Spleen (tissue), 13 donors: Measurements from ENCODE around the gene CD4. TPM values are rescaled to one million over a fixed set of nuclear protein-coding genes. Genes with fewer than 3 reads are reported as not detected.
"Not testable (repeated sequence)": the region's sequence is repeated elsewhere in the genome, so short reads cannot be mapped to it uniquely, and the experiment has no call there.

Experiments used
- DNase-seq: peaks from one replicate; pipeline ENCODE4 v3.0.0-alpha.2; 2020
- H3K27ac ChIP-seq, 8 donors: fragments of 200-600 bp; sonication (generic) in 7 of 8; 1 replicate in 4 of 8; 2 replicates in 4 of 8; pipeline versions ENCODE4 v1.5.0 to v1.8.0; 2016 to 2021; ENCODE audit warnings: inconsistent platforms in 4 of 8, mild to moderate bottlenecking in 4 of 8, moderate library complexity in 1 of 8
- H3K27me3 ChIP-seq, 7 donors: fragments of 200-600 bp; sonication (generic) in 6 of 7; replicated peaks in 1 of 7; 1 replicate in 4 of 7; 2 replicates in 3 of 7; pipeline versions ENCODE4 v1.5.0 to v1.8.0; 2016 to 2021; ENCODE audit warnings: inconsistent platforms in 3 of 7, mild to moderate bottlenecking in 1 of 7
- H3K36me3 ChIP-seq, 6 donors: fragments of 200-600 bp; sonication (generic) in 5 of 6; 1 replicate in 4 of 6; 2 replicates in 2 of 6; pipeline versions ENCODE4 v1.5.0 to v1.8.0; 2016 to 2021; ENCODE audit warnings: inconsistent platforms in 2 of 6
- H3K4me1 ChIP-seq, 6 donors: fragments of 200-600 bp; sonication (generic) in 5 of 6; 1 replicate in 3 of 6; 2 replicates in 3 of 6; pipeline versions ENCODE4 v1.5.0 to v1.8.0; 2016 to 2021; ENCODE audit warnings: inconsistent platforms in 3 of 6
- H3K4me3 ChIP-seq, 8 donors: fragments of 200-600 bp; sonication (generic) in 7 of 8; 1 replicate in 4 of 8; 2 replicates in 4 of 8; pipeline versions ENCODE4 v1.5.0 to v1.8.0; 2016 to 2021; ENCODE audit warnings: inconsistent platforms in 4 of 8, mild to moderate bottlenecking in 4 of 8, moderate library complexity in 2 of 8
- H3K9me3 ChIP-seq, 8 donors: fragments of 200-600 bp; sonication (generic) in 7 of 8; 1 replicate in 4 of 8; 2 replicates in 4 of 8; pipeline versions ENCODE4 v1.5.0 to v1.8.0; 2016 to 2021; ENCODE audit warnings: inconsistent platforms in 4 of 8
- POLR2A ChIP-seq, 3 donors: fragments of 450-650 bp; IDR thresholded peaks; one replicate each; pipeline ENCODE4 v1.5.1; 2017; ENCODE audit warnings: antibody characterized with exemption in 3 of 3, mild to moderate bottlenecking in 1 of 3
- POLR2AphosphoS5 ChIP-seq, 3 donors: sonication (generic); formaldehyde crosslinking; IDR thresholded peaks; one replicate each; pipeline ENCODE4 v1.5.1; 2017; ENCODE audit warnings: antibody characterized with exemption in 3 of 3
- WGBS, 5 donors: extraction: QIAGEN DNeasy Blood & Tissue Kit in 3 of 5; methylation state at CpG; one replicate each; pipeline versions ENCODE4 v1.1.5 to v1.1.7; 2013 to 2018; 5-methylcytosine and 5-hydroxymethylcytosine counted together
- intact Hi-C: fragments of 100-400 bp; cut with DNase I; formaldehyde crosslinking; loops from one replicate; pipeline ENCODE4 v1.15.0; 2023; ENCODE audit warnings: low total_unique reads
- long read RNA-seq, 2 donors: transcript quantifications; one replicate each; lab custom pipeline, GENCODE V29; 2026
- polyA plus RNA-seq, 3 donors: library from polyadenylated mRNA; stranded (reverse); fragments of 200-250 nt; gene quantifications; one replicate each; pipeline ENCODE4 v1.2.1, GENCODE V29; 2013
- total RNA-seq, 7 donors: library from RNA; depleted of rRNA in 3 of 7; stranded (reverse); fragments of >200 nt in 3 of 7; fragmentation: NEBNext Ultra II Directional in 4 of 7; extraction: Animal tissue kit (Norgen Biotek cat#: 25700) in 4 of 7; gene quantifications; one replicate each; pipeline versions ENCODE4 v1.1.0 to v1.2.1, GENCODE V29; 2016 to 2021
- TF ChIP-seq, protein P1 (sequence below), 11 experiments: fragments of 200-600 bp in 7 of 11; fragments of 450-650 bp in 4 of 11; sonication (generic) in 4 of 11; IDR thresholded peaks in 8 of 11; conservative IDR thresholded peaks in 3 of 11; 1 replicate in 7 of 11; 2 replicates in 4 of 11; pipeline versions ENCODE4 v1.4.0 to v1.8.0; 2016 to 2021; ENCODE audit warnings: antibody characterized with exemption in 11 of 11, inconsistent platforms in 4 of 11, mild to moderate bottlenecking in 1 of 11
- donor health status: healthy with polysubstance abuse.
- donor health status: DM: no; HTN: no; CAD: no; lungs with moderate emphysema.
- donor health status: DM: no; HTN: no; CAD: no.
- donor health status: Bipolar disorder and iron deficiency.
- donor health status: healthy.
- donor health status: DM: no; HTN: no; CAD: no.
- donor health status: DM: yes; HTN: yes; CAD: no.

CD4 gene
- 100 to 1,000 TPM; 104 to 207 (median 180) TPM for total RNA-seq
- 10 to 100 TPM; 21.8 to 32.8 (median 23.3) TPM for polyA plus RNA-seq
- long read RNA-seq, donor 1, transcript CD4-201 (10 exons, 3,114 nt), result major isoform, 36 of 77 reads
- long read RNA-seq, donor 1, partial matches to known transcripts, result 41 of 77 reads
- long read RNA-seq, donor 1, other reads (novel, unspliced or antisense), result 0 of 77 reads
- long read RNA-seq, donor 2, transcript CD4-201 (10 exons, 3,114 nt), result major isoform, 26 of 72 reads
- long read RNA-seq, donor 2, partial matches to known transcripts, result 46 of 72 reads
- long read RNA-seq, donor 2, other reads (novel, unspliced or antisense), result 0 of 72 reads

DNA sequence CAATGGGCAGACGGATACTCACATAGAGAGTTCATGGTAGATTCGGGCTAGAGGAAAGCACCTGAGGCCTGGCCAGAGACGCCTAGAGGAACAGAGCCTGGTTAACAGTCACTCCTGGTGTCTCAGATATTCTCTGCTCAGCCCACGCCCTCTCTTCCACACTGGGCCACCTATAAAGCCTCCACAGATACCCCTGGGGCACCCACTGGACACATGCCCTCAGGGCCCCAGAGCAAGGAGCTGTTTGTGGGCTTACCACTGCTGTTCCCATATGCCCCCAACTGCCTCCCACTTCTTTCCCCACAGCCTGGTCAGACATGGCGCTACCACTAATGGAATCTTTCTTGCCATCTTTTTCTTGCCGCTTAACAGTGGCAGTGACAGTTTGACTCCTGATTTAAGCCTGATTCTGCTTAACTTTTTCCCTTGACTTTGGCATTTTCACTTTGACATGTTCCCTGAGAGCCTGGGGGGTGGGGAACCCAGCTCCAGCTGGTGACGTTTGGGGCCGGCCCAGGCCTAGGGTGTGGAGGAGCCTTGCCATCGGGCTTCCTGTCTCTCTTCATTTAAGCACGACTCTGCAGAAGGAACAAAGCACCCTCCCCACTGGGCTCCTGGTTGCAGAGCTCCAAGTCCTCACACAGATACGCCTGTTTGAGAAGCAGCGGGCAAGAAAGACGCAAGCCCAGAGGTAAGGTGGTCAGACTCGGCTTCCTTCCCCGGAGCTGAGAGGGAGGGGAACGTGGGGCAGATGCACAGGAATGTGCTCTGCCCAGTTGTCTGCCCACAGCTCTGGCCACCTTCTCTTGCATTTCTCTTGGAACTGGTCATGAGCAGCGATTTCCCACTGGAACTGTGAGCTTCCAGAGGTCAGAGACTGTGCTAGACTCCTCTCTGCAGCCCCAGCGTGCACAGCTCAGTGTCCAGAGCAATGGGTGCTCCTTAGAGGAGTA is at the start of gene CD4:
TSS of gene CD4 (plus strand) at position 557 of the 953 bp plus-strand sequence. CDS start 10,611 bp downstream, outside the sequence.
- H3K9me3 ChIP-seq, result no peaks in the 10 kb centered on the region
- H3K4me1 ChIP-seq, result peaks cover 3 to 78% (median 49%) of the 10 kb centered on the region in 6 donors
- TF ChIP-seq POLR2A (IDR thresholded peaks at IDR 0.05) (peak in 1 of 3 donors; percentile 67), POLR2AphosphoS5 (IDR thresholded peaks at IDR 0.05) (peak; percentile 73 to 88 (median 85))
- TF ChIP-seq, protein P1, sequence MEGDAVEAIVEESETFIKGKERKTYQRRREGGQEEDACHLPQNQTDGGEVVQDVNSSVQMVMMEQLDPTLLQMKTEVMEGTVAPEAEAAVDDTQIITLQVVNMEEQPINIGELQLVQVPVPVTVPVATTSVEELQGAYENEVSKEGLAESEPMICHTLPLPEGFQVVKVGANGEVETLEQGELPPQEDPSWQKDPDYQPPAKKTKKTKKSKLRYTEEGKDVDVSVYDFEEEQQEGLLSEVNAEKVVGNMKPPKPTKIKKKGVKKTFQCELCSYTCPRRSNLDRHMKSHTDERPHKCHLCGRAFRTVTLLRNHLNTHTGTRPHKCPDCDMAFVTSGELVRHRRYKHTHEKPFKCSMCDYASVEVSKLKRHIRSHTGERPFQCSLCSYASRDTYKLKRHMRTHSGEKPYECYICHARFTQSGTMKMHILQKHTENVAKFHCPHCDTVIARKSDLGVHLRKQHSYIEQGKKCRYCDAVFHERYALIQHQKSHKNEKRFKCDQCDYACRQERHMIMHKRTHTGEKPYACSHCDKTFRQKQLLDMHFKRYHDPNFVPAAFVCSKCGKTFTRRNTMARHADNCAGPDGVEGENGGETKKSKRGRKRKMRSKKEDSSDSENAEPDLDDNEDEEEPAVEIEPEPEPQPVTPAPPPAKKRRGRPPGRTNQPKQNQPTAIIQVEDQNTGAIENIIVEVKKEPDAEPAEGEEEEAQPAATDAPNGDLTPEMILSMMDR (IDR thresholded peaks at IDR 0.05 in 8 of 11, conservative IDR thresholded peaks at IDR 0.05 in 3 of 11), result no peak
- intact Hi-C loops, result no loop called here
- H3K27ac ChIP-seq, result peak within 1 kb of the TSS; percentile 68 to 87 (median 80)
- peaks cover 0 to 2% (median 0%) of the 10 kb centered on the region in 6 donors for H3K36me3 ChIP-seq
- H3K27me3 ChIP-seq, result peaks cover 0 to 2% (median 0%) of the 10 kb centered on the region in 7 donors
- WGBS, 5 donors, result 33 to 44% (median 39%) methylated on average over 17 to 18 of the region's 18 CpGs
- peak; percentile 89 for DNase-seq
- H3K4me3 ChIP-seq, result peak within 1 kb of the TSS; percentile 20 to 66 (median 43)

GRCh38 chr12:6742080-6742479 is 47.2 kb upstream of the CD4 start:
- H3K27me3 ChIP-seq, DNase-seq, intact Hi-C loops, H3K27ac ChIP-seq, H3K9me3 ChIP-seq, H3K4me3 ChIP-seq: not testable (repeated sequence)
- peaks cover 0 to 24% (median 15%) of the 10 kb centered on the region in 6 donors for H3K4me1 ChIP-seq
- WGBS, 5 donors, result 78 to 89% (median 88%) methylated on average over 8 to 12 of the region's 12 CpGs
- H3K36me3 ChIP-seq, result peaks cover 0 to 12% (median 4%) of the 10 kb centered on the region in 6 donors

- TF ChIP-seq POLR2A (IDR thresholded peaks at IDR 0.05), result no peak
- Histone ChIP-seq H3K9me3 (peaks cover 0 to 6% (median 0%) of the 10 kb centered on the region in 8 donors), H3K27ac (no peak overlapping the region), H3K4me1 (peaks cover 0 to 24% (median 15%) of the 10 kb centered on the region in 6 donors), H3K27me3 (no peaks in the 10 kb centered on the region), H3K36me3 (peaks cover 0 to 19% (median 12%) of the 10 kb centered on the region in 6 donors), H3K4me3 (no peak overlapping the region)
- WGBS, 5 donors, result 71 to 80% (median 75%) methylated on average over 3 of the region's 3 CpGs
- no peak for DNase-seq
- intact Hi-C loops, result no loop called here
Measured at GRCh38 chr12:6742834-6743233, 46.5 kb upstream of the CD4 start.

GRCh38 chr12:6743300-6743699 is 46.0 kb upstream of the CD4 start:
- H3K27me3 ChIP-seq, DNase-seq, H3K27ac ChIP-seq, H3K9me3 ChIP-seq, H3K4me3 ChIP-seq, intact Hi-C loops: not testable (repeated sequence)
- peaks cover 0 to 24% (median 15%) of the 10 kb centered on the region in 6 donors for H3K4me1 ChIP-seq
- peaks cover 0 to 24% (median 16%) of the 10 kb centered on the region in 6 donors for H3K36me3 ChIP-seq
- 67 to 83% (median 70%) methylated on average over 7 of the region's 7 CpGs for WGBS, 5 donors

DNA sequence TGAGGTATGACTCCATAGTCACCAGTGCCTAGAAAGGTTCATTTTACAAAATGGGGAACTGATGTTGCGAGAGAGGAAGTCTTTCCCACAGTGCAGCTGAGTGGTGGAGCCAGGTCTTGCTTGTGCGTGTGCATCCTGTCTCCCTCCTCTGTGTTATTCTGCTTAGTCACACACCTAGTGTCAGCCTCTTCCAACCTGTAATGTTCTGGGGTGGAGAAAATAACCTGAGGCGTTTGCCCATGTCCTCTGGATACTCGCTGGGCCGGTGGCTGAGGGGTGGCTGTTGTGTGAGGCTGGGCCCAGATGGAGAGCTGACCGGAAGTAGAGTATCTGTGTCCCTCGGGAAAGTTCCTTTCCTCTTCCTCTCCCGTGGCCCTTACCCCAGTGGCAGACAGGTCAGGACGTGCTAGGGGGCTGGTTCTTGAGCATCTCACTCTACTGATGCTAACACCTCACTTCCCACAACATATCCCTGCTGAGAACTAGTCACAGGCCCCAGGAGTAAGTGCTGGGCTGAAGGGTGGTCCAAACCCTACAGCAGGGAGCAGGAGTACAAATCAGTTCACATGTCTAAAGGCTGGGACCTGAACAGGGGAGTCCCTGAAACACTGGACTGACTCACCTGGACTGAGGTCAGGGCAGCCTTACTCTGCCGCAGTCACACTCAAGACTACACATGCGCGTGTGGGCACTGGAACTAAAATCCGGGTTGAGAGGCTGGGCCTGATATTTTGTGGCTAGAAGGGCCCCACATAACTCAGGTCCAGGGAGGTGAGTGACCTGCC is 43.4 kb upstream of the CD4 start:
- H3K4me1 ChIP-seq, result peaks cover 0 to 30% (median 17%) of the 10 kb centered on the region in 6 donors
- WGBS, 5 donors, result 40 to 47% (median 46%) methylated on average over 13 of the region's 13 CpGs
- H3K4me3 ChIP-seq, result peak overlapping the region in 1 of 8 donors; percentile 56
- H3K9me3 ChIP-seq, result peaks cover 0 to 6% (median 0%) of the 10 kb centered on the region in 8 donors
- H3K36me3 ChIP-seq, result peaks cover 0 to 50% (median 42%) of the 10 kb centered on the region in 6 donors
- peak; percentile 79 for DNase-seq
- H3K27me3 ChIP-seq, result no peaks in the 10 kb centered on the region
- TF ChIP-seq POLR2A (IDR thresholded peaks at IDR 0.05) (no peak), POLR2AphosphoS5 (IDR thresholded peaks at IDR 0.05) (peak in 2 of 3 donors; percentile 54 to 81)
- TF ChIP-seq, protein P1 (IDR thresholded peaks at IDR 0.05 in 8 of 11, conservative IDR thresholded peaks at IDR 0.05 in 3 of 11), result peak in 1 of 11 experiments; percentile 20
- intact Hi-C loops, result no loop called here
- H3K27ac ChIP-seq, result peak overlapping the region; percentile 20 to 92 (median 84)
